ENCODE data around the gene GUCY2F. TPM values are rescaled to one million over a fixed set of nuclear protein-coding genes. Genes with fewer than 3 reads are reported as not detected.

GUCY2F gene
- total RNA-seq, 1 experiment from 2014 or later = not detected

DNA sequence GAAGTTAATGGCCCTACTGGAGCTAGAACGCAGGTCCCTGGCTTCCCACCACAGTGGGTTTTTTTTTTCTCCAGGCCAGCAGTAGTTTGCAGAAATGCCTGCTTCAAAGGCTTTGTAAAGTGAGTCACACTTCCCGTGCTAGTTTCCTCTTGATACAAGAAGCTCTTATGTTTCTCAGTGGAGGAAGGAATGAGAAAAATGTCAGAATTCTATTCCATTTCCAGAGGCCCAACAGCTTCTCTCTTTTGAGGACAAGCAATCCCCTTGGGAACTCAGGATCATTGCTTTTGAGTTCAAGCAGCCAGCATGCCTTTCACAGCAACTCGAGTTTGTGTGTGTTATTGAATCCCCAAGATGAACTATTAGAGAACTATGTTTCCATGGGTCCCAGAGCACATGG is 134.3 kb downstream of the GUCY2F start:
- Mint-ChIP-seq H3K27me3 (ENCODE audit: unreplicated experiment) (peaks cover 13% of the 10 kb centered on the region), H3K4me1 (ENCODE audit: low read depth, unreplicated experiment) (no peaks in the 10 kb centered on the region), H3K9me3 (ENCODE audit: low read depth, unreplicated experiment) (no peaks in the 10 kb centered on the region), H3K27ac (ENCODE audit: unreplicated experiment) (no peak overlapping the region), H3K36me3 (ENCODE audit: insufficient read depth, unreplicated experiment) (no peaks in the 10 kb centered on the region), H3K4me3 (ENCODE audit: low read depth, unreplicated experiment) (no peak overlapping the region)
- TF ChIP-seq CTCF (IDR thresholded peaks at IDR 0.05; ENCODE audit: unreplicated experiment) = no peak
- CTCF ChIA-PET = no interaction called here
- DNase-seq = no peak
- no TSS peak for BruUV-seq (replicated peaks)
- intact Hi-C loops (cut with micrococcal nuclease; ENCODE audit: unreplicated experiment) = no loop called here

- TF ChIP-seq CTCF (IDR thresholded peaks at IDR 0.05; ENCODE audit: unreplicated experiment) = no peak
- no peaks in the 10 kb centered on the region for H3K36me3 Mint-ChIP-seq (ENCODE audit: insufficient read depth, unreplicated experiment)
- no peak overlapping the region for H3K27ac Mint-ChIP-seq (ENCODE audit: unreplicated experiment)
- peaks cover 4% of the 10 kb centered on the region for H3K27me3 Mint-ChIP-seq (ENCODE audit: unreplicated experiment)
- CTCF ChIA-PET = no interaction called here
- no peak overlapping the region for H3K4me3 Mint-ChIP-seq (ENCODE audit: low read depth, unreplicated experiment)
- no peaks in the 10 kb centered on the region for H3K4me1 Mint-ChIP-seq (ENCODE audit: low read depth, unreplicated experiment)
- BruUV-seq (replicated peaks) = no TSS peak
- H3K9me3 Mint-ChIP-seq (ENCODE audit: low read depth, unreplicated experiment) = no peaks in the 10 kb centered on the region
- no peak for DNase-seq
- intact Hi-C loops (cut with micrococcal nuclease; ENCODE audit: unreplicated experiment) = no loop called here
Observed at GRCh38 chrX:109346491-109346890, 135.4 kb downstream of the GUCY2F start.

DNA sequence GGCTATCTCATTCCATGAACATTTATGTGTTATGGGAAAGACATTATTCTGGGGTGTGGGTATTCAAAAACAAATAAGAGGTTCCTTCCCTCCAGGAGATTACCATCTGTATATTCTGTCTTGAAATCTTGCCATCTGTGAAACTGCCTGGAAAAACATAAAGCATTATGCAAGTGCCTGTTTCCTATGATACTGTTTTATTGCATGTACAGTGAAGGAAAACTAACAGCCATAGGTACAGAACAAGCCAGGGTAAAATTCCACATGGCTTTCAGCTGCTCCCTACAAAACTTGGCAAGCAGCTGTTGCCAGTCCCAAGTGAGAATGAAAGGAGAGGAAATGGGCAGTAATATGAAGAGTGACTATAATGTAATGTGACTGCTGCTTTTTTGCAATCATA is 136.0 kb downstream of the GUCY2F start:
- H3K27ac Mint-ChIP-seq (ENCODE audit: unreplicated experiment) = no peak overlapping the region
- BruUV-seq (replicated peaks) = no TSS peak
- no peaks in the 10 kb centered on the region for H3K36me3 Mint-ChIP-seq (ENCODE audit: insufficient read depth, unreplicated experiment)
- DNase-seq = no peak
- H3K4me3 Mint-ChIP-seq (ENCODE audit: low read depth, unreplicated experiment) = no peak overlapping the region
- H3K9me3 Mint-ChIP-seq (ENCODE audit: low read depth, unreplicated experiment) = no peaks in the 10 kb centered on the region
- no peak for TF ChIP-seq CTCF (IDR thresholded peaks at IDR 0.05; ENCODE audit: unreplicated experiment)
- CTCF ChIA-PET = no interaction called here
- no peaks in the 10 kb centered on the region for H3K4me1 Mint-ChIP-seq (ENCODE audit: low read depth, unreplicated experiment)
- intact Hi-C loops (cut with micrococcal nuclease; ENCODE audit: unreplicated experiment) = no loop called here
- H3K27me3 Mint-ChIP-seq (ENCODE audit: unreplicated experiment) = no peaks in the 10 kb centered on the region

DNA sequence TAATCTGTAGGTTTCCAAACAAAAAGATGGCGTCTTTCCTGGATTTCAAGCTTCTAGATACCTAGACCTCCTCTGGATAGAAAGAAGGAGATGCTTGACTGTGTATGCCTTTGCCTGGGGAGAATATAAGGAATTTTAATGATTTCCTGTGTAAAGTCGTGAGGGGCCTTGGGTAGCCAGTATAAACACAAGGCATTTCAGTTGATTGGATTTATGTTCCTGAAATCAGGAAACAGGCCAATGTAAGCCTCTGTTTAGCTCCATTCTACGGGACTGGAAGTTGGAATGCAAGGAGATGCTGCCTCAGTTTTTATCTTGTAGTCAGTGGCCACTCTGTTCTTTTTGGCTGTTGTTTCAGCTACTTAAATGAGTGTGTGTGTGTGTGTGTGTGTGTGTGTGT is 137.2 kb downstream of the GUCY2F start:
- no TSS peak for BruUV-seq (replicated peaks)
- Mint-ChIP-seq H3K4me1 (ENCODE audit: low read depth, unreplicated experiment) (no peaks in the 10 kb centered on the region), H3K9me3 (ENCODE audit: low read depth, unreplicated experiment) (no peaks in the 10 kb centered on the region), H3K27me3 (ENCODE audit: unreplicated experiment) (no peaks in the 10 kb centered on the region), H3K27ac (ENCODE audit: unreplicated experiment) (no peak overlapping the region), H3K4me3 (ENCODE audit: low read depth, unreplicated experiment) (no peak overlapping the region), H3K36me3 (ENCODE audit: insufficient read depth, unreplicated experiment) (no peaks in the 10 kb centered on the region)
- CTCF ChIA-PET = no interaction called here
- TF ChIP-seq CTCF (IDR thresholded peaks at IDR 0.05; ENCODE audit: unreplicated experiment) = no peak
- intact Hi-C loops (cut with micrococcal nuclease; ENCODE audit: unreplicated experiment) = no loop called here
- no peak for DNase-seq

DNA sequence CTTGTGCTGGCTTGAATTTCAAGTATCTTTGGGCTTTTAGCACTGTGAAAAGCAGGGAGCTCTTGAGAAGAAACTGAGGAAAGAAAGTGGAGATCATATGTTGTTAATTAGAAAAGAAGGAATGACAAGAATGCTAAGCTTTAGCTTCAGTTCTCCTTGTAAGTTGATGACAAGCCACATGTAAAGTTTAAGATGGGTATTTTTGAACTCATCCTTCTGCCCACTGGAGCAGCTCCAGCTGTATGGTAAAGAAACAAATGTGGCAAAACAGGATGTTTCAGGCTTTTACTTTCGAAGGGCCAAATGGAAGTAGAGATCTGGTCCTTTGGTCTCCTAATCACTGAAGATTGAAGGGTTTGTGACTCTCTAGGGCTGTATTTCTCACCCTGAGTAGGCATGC is 137.8 kb downstream of the GUCY2F start:
- no peak overlapping the region for H3K27ac Mint-ChIP-seq (ENCODE audit: unreplicated experiment)
- no peaks in the 10 kb centered on the region for H3K9me3 Mint-ChIP-seq (ENCODE audit: low read depth, unreplicated experiment)
- H3K27me3 Mint-ChIP-seq (ENCODE audit: unreplicated experiment) = no peaks in the 10 kb centered on the region
- H3K36me3 Mint-ChIP-seq (ENCODE audit: insufficient read depth, unreplicated experiment) = no peaks in the 10 kb centered on the region
- no peaks in the 10 kb centered on the region for H3K4me1 Mint-ChIP-seq (ENCODE audit: low read depth, unreplicated experiment)
- DNase-seq = no peak
- no peak for TF ChIP-seq CTCF (IDR thresholded peaks at IDR 0.05; ENCODE audit: unreplicated experiment)
- no TSS peak for BruUV-seq (replicated peaks)
- H3K4me3 Mint-ChIP-seq (ENCODE audit: low read depth, unreplicated experiment) = no peak overlapping the region
- CTCF ChIA-PET = interaction anchor here (1.0 kb wide), 1 partner anchor 110 kb away, joined by 3 read pairs; no protein-coding TSS in a partner anchor
- intact Hi-C loops (cut with micrococcal nuclease; ENCODE audit: unreplicated experiment) = no loop called here
